ENCODE data around the gene THEM5. TPM values are rescaled to one million over a fixed set of nuclear protein-coding genes. Genes with fewer than 3 reads are reported as not detected.

THEM5 gene
- polyA plus RNA-seq, 1 donor (not counting 4 experiments of a cell fraction or from before 2014, with no cell fraction given) = 0.18 TPM

GRCh38 chr1:151840421-151840820 is 13.1 kb downstream of the THEM5 start:
- H3K9ac ChIP-seq (ENCODE audit: control insufficient read depth, extremely low read depth, insufficient read depth, low read length) = peak overlapping the region; percentile 80
- FAIRE-seq (no peak), DNase-seq (ENCODE audit: low read depth, low spot score) (no peak)
- peaks cover 31% of the 10 kb centered on the region for H3K4me1 ChIP-seq (ENCODE audit: control insufficient read depth, extremely low read depth, insufficient read depth, low read length)
- dilution Hi-C loops (cut with MboI; ENCODE audit: extremely low pct_ligation_motif_present, low sequenced_read_pairs) = no loop called here
- H3K4me2 ChIP-seq (ENCODE audit: control insufficient read depth, extremely low read depth, insufficient read depth, low read depth, low read length) = peak overlapping the region; percentile 84
- H3K79me2 ChIP-seq (ENCODE audit: control insufficient read depth, insufficient read depth, low read length) = no peaks in the 10 kb centered on the region
- peaks cover 2% of the 10 kb centered on the region for H3K9me1 ChIP-seq (ENCODE audit: control insufficient read depth, extremely low read depth, insufficient read depth, low read length)
- H3K27me3 ChIP-seq (ENCODE audit: control insufficient read depth, extremely low read depth, insufficient read depth, low read length) = no peaks in the 10 kb centered on the region
- TF ChIP-seq EZH2 (IDR thresholded peaks at IDR 0.05; ENCODE audit: low read length) (no peak), CTCF (optimal IDR thresholded peaks at IDR 0.05 in 1 of 3, IDR thresholded peaks at IDR 0.05 in 1 of 3, conservative IDR thresholded peaks at IDR 0.05 in 1 of 3; ENCODE audit: extremely low read depth in 1 of 3, insufficient read depth in 2 of 3, low read length in 3 of 3) (no peak)
- peak overlapping the region; percentile 44 to 66 (median 60) for H3K4me3 ChIP-seq (ENCODE audit: control insufficient read depth in 2 of 3, extremely low read depth in 1 of 3, insufficient read depth in 2 of 3, low read depth in 1 of 3, low read length in 3 of 3)
- no peaks in the 10 kb centered on the region for H3K36me3 ChIP-seq (ENCODE audit: control insufficient read depth in 2 of 2, extremely low read depth in 1 of 2, insufficient read depth in 2 of 2, low read length in 2 of 2)
- H3K27ac ChIP-seq (ENCODE audit: control insufficient read depth, insufficient read depth, low read length) = peak overlapping the region; percentile 83
- H3K9me3 ChIP-seq (ENCODE audit: control insufficient read depth, low read depth, low read length) = no peaks in the 10 kb centered on the region
- peak overlapping the region; percentile 62 for H2AFZ ChIP-seq (ENCODE audit: control insufficient read depth, low read length)
- no peaks in the 10 kb centered on the region for H4K20me1 ChIP-seq (ENCODE audit: control insufficient read depth, extremely low read depth, insufficient read depth, low read length)

- Histone ChIP-seq H3K9me3 (ENCODE audit: control insufficient read depth, low read depth, low read length) (no peaks in the 10 kb centered on the region), H3K9ac (ENCODE audit: control insufficient read depth, extremely low read depth, insufficient read depth, low read length) (peak within 1 kb of the TSS; percentile 80), H3K79me2 (ENCODE audit: control insufficient read depth, insufficient read depth, low read length) (no peaks in the 10 kb centered on the region), H3K4me2 (ENCODE audit: control insufficient read depth, extremely low read depth, insufficient read depth, low read depth, low read length) (peak within 1 kb of the TSS; percentile 84), H3K27me3 (ENCODE audit: control insufficient read depth, extremely low read depth, insufficient read depth, low read length) (no peaks in the 10 kb centered on the region), H3K4me1 (ENCODE audit: control insufficient read depth, extremely low read depth, insufficient read depth, low read length) (peaks cover 31% of the 10 kb centered on the region), H3K4me3 (ENCODE audit: control insufficient read depth in 2 of 3, extremely low read depth in 1 of 3, insufficient read depth in 2 of 3, low read depth in 1 of 3, low read length in 3 of 3) (peak within 1 kb of the TSS; percentile 44 to 66 (median 60)), H2AFZ (ENCODE audit: control insufficient read depth, low read length) (peak within 1 kb of the TSS; percentile 92), H3K36me3 (ENCODE audit: control insufficient read depth in 2 of 2, extremely low read depth in 1 of 2, insufficient read depth in 2 of 2, low read length in 2 of 2) (no peaks in the 10 kb centered on the region), H4K20me1 (ENCODE audit: control insufficient read depth, extremely low read depth, insufficient read depth, low read length) (no peaks in the 10 kb centered on the region), H3K27ac (ENCODE audit: control insufficient read depth, insufficient read depth, low read length) (peak within 1 kb of the TSS; percentile 83), H3K9me1 (ENCODE audit: control insufficient read depth, extremely low read depth, insufficient read depth, low read length) (peaks cover 2% of the 10 kb centered on the region)
- DNase-seq (ENCODE audit: low read depth, low spot score) (no peak), FAIRE-seq (peak; percentile 85)
- TF ChIP-seq CTCF (optimal IDR thresholded peaks at IDR 0.05 in 1 of 3, IDR thresholded peaks at IDR 0.05 in 1 of 3, conservative IDR thresholded peaks at IDR 0.05 in 1 of 3; ENCODE audit: extremely low read depth in 1 of 3, insufficient read depth in 2 of 3, low read length in 3 of 3) = no peak
- TF ChIP-seq EZH2 (IDR thresholded peaks at IDR 0.05; ENCODE audit: low read length) = no peak
- dilution Hi-C loops (cut with MboI; ENCODE audit: extremely low pct_ligation_motif_present, low sequenced_read_pairs) = no loop called here
Observed at GRCh38 chr1:151839457-151840403, 13.8 kb downstream of the THEM5 start, which contains the start of gene C2CD4D. C2CD4D (minus strand) TSS chr1:151839820; CDS start chr1:151838989, 831 bp downstream.
